Mesenchymal stem cell (in vitro differentiated cells and primary cell): ENCODE measurements around the gene PYGB.

Experiments used
- DNase-seq: peaks from one replicate; pipeline ENCODE4 v3.0.0-alpha.2; 2013
- H2AFZ ChIP-seq: one replicate; pipeline ENCODE4 v1.6.1; 2013; ENCODE audit warnings: low read depth, mild to moderate bottlenecking, control low read depth, inconsistent platforms, low read length, moderate library complexity
- H2AK5ac ChIP-seq: 2 replicates; pipeline ENCODE4 v1.6.1; 2013; ENCODE audit warnings: low read length, moderate library complexity, mild to moderate bottlenecking, inconsistent platforms; ENCODE audit not compliant: severe bottlenecking
- H2BK120ac ChIP-seq: one replicate; pipeline ENCODE4 v1.6.1; 2013; ENCODE audit warnings: low read depth, mild to moderate bottlenecking, inconsistent platforms, low read length, moderate library complexity
- H2BK12ac ChIP-seq, 2 experiments: one replicate each; pipeline ENCODE4 v1.6.1; 2013; ENCODE audit warnings: inconsistent platforms in 2 of 2, low read length in 2 of 2, mild to moderate bottlenecking in 2 of 2, moderate library complexity in 2 of 2, control low read depth in 1 of 2
- H2BK15ac ChIP-seq: one replicate; pipeline ENCODE4 v1.6.1; 2013; ENCODE audit warnings: mild to moderate bottlenecking, low read depth, inconsistent platforms; ENCODE audit not compliant: poor library complexity, severe bottlenecking
- H2BK5ac ChIP-seq: 2 replicates; pipeline ENCODE4 v1.6.1; 2013; ENCODE audit warnings: low read depth, mild to moderate bottlenecking, low read length, control low read depth, inconsistent platforms; ENCODE audit not compliant: poor library complexity, severe bottlenecking
- H3K14ac ChIP-seq, 2 experiments: one replicate each; pipeline ENCODE4 v1.6.1; 2013; ENCODE audit warnings: inconsistent platforms in 2 of 2, low read length in 2 of 2, control low read depth in 1 of 2, mild to moderate bottlenecking in 1 of 2, moderate library complexity in 1 of 2
- H3K18ac ChIP-seq, 2 experiments: one replicate each; pipeline ENCODE4 v1.6.1; 2013; ENCODE audit warnings: inconsistent platforms in 2 of 2, low read length in 2 of 2, control low read depth in 1 of 2, low read depth in 1 of 2, mild to moderate bottlenecking in 1 of 2
- H3K23ac ChIP-seq, 2 experiments: one replicate each; pipeline ENCODE4 v1.6.1; 2013; ENCODE audit warnings: inconsistent platforms in 2 of 2, low read length in 2 of 2, mild to moderate bottlenecking in 2 of 2, moderate library complexity in 2 of 2, control low read depth in 1 of 2
- H3K27ac ChIP-seq: 2 replicates; pipeline ENCODE4 v1.5.1; 2013; ENCODE audit warnings: mild to moderate bottlenecking, moderate library complexity, low read length, control low read depth, inconsistent platforms; ENCODE audit not compliant: poor library complexity, severe bottlenecking
- H3K27me3 ChIP-seq, 2 experiments: 2 replicates each; pipeline versions ENCODE4 v1.6.1 to v1.7.0; 2013; ENCODE audit warnings: low read length in 2 of 2, mild to moderate bottlenecking in 2 of 2, moderate library complexity in 2 of 2, control low read depth in 1 of 2, inconsistent platforms in 1 of 2; ENCODE audit not compliant: control insufficient read depth in 1 of 2, insufficient read depth in 1 of 2
- H3K36me3 ChIP-seq, 2 experiments: 2 replicates each; pipeline versions ENCODE4 v1.6.1 to v1.7.0; 2013; ENCODE audit warnings: low read length in 2 of 2, control low read depth in 1 of 2, inconsistent platforms in 1 of 2, low read depth in 1 of 2, mild to moderate bottlenecking in 1 of 2; ENCODE audit not compliant: insufficient read depth in 2 of 2, control insufficient read depth in 1 of 2
- H3K4ac ChIP-seq, 2 experiments: one replicate each; pipeline ENCODE4 v1.6.1; 2013; ENCODE audit warnings: inconsistent platforms in 2 of 2, low read length in 2 of 2, mild to moderate bottlenecking in 2 of 2, moderate library complexity in 2 of 2, control low read depth in 1 of 2, low read depth in 1 of 2
- H3K4me1 ChIP-seq: 2 replicates; pipeline ENCODE4 v1.6.1; 2013; ENCODE audit warnings: low read depth, low read length, control low read depth; ENCODE audit not compliant: control insufficient read depth, insufficient read depth
- H3K4me2 ChIP-seq: 2 replicates; pipeline ENCODE4 v1.6.1; 2013; ENCODE audit warnings: low read length, mild to moderate bottlenecking, inconsistent platforms; ENCODE audit not compliant: poor library complexity, severe bottlenecking
- H3K4me3 ChIP-seq, 2 experiments: 2 replicates each; pipeline versions ENCODE4 v1.5.1 to v1.7.0; 2013; ENCODE audit warnings: low read length in 2 of 2, mild to moderate bottlenecking in 2 of 2, control low read depth in 1 of 2, low read depth in 1 of 2; ENCODE audit not compliant: insufficient read depth in 1 of 2
- H3K79me1 ChIP-seq: replicated peaks from 2 replicates; pipeline ENCODE4 v1.6.1; 2013; ENCODE audit warnings: mild to moderate bottlenecking, control low read depth, low read length, inconsistent platforms; ENCODE audit not compliant: poor library complexity, severe bottlenecking
- H3K9ac ChIP-seq: 2 replicates; pipeline ENCODE4 v1.7.0; 2013; ENCODE audit warnings: mild to moderate bottlenecking, low read length, moderate library complexity
- H3K9me3 ChIP-seq: 2 replicates; pipeline ENCODE4 v1.7.0; 2013; ENCODE audit warnings: mild to moderate bottlenecking, low read length; ENCODE audit not compliant: control insufficient read depth
- H4K8ac ChIP-seq: one replicate; pipeline ENCODE4 v1.6.1; 2013; ENCODE audit warnings: inconsistent platforms, mild to moderate bottlenecking, low read length, moderate library complexity
- H4K91ac ChIP-seq: one replicate; pipeline ENCODE4 v1.6.1; 2013; ENCODE audit warnings: mild to moderate bottlenecking, low read length, inconsistent platforms
- WGBS: methylation state at CpG from one replicate; pipeline ENCODE4 v1.1.7; 2013; ENCODE audit warnings: mixed read lengths; 5-methylcytosine and 5-hydroxymethylcytosine counted together

PYGB gene

DNA sequence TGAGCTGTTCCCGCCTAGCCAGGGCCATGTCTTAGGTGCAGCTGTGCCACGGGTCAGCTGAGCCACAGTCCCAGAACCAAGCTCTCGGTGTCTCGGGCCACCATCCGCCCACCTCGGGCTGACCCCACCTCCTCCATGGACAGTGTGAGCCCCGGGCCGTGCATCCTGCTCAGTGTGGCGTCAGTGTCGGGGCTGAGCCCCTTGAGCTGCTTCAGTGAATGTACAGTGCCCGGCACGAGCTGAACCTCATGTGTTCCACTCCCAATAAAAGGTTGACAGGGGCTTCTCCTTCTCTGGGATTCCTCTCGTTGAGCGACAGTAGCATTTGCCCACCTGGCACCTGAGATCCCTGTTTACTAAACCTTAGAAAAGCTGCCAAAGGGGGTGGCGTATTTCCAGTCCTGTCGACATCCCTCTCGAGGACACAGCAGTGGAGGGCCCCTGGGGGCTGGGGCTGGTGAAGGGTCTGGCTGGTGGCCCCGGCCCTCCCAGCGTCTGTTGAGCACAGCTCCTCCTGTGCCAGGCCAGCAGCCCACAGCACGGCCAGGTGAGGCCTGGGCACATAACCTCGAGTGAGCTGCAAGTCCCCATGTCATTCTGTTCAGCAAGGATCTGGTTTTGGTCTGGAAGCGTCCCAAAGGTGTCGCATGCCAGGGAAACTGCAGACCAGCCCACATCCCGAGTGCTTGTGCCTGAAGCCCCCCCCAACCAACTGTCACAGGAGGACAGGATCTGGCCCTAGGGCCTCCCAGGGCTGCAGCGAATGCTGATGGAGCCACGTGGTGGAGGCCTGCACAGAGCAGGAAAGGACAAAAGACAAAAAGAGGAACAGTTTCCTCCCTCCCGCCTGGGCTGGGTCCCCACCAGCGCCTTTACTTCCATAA lies 21.2 kb upstream of the PYGB start:
- Histone ChIP-seq H3K18ac (peak overlapping the region; percentile 3 to 38), H3K36me3 (peaks cover 21 to 38% of the 10 kb centered on the region in 2 experiments), H3K27me3 (no peaks in the 10 kb centered on the region), H3K27ac (peak overlapping the region; percentile 35), H3K79me1 (peaks cover 17% of the 10 kb centered on the region), H3K23ac (peak overlapping the region in 1 of 2 experiments; percentile 87), H3K4me2 (no peak overlapping the region), H4K91ac (peak overlapping the region; percentile 81), H2BK120ac (no peak overlapping the region), H3K14ac (no peak overlapping the region), H2AFZ (no peak overlapping the region), H3K4ac (no peak overlapping the region), H3K9me3 (no peaks in the 10 kb centered on the region), H3K4me1 (peaks cover 51% of the 10 kb centered on the region), H2BK15ac (peak overlapping the region; percentile 66), H2AK5ac (peak overlapping the region; percentile 92), H2BK5ac (peak overlapping the region; percentile 11), H3K9ac (no peak overlapping the region), H2BK12ac (peak overlapping the region in 1 of 2 experiments; percentile 95), H3K4me3 (no peak overlapping the region), H4K8ac (peak overlapping the region; percentile 56)
- no peak for DNase-seq
- WGBS: 87% methylated on average over 28 of the region's 28 CpGs

DNA sequence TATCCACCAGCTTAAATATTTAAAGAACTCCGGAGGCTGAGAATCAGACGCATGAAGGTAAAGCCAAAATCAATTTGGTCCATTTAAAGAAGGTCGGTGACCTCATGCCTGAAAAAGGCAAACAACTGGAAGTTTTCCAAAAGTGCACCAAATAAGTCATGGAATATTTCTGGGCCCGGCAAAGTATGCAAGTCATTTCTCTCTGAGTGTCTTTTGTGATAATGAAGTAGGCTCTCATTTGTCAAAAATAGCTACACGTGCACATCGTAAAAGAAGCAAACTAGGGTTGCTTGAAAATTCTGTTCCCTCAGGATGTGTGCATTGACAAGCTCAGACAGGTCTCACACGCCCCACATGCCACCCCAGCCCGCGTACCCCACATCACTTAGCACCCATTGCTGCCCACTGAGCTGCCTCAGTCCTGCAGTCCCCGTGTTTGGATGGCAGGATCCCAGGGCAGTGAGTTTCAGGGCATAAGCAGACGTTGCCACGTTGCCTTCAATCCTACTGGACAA lies 20.5 kb upstream of the PYGB start:
- Histone ChIP-seq H2AFZ (no peak overlapping the region), H2BK120ac (no peak overlapping the region), H2BK5ac (peak overlapping the region; percentile 22), H3K4me3 (peak overlapping the region in 1 of 2 experiments; percentile 51), H3K36me3 (peaks cover 21 to 31% of the 10 kb centered on the region in 2 experiments), H3K18ac (peak overlapping the region; percentile 59 to 69), H3K27ac (peak overlapping the region; percentile 62), H2BK15ac (no peak overlapping the region), H2BK12ac (peak overlapping the region; percentile 50 to 85), H3K79me1 (peaks cover 17% of the 10 kb centered on the region), H3K23ac (no peak overlapping the region), H4K91ac (peak overlapping the region; percentile 89), H3K27me3 (no peaks in the 10 kb centered on the region), H2AK5ac (peak overlapping the region; percentile 71), H3K14ac (peak overlapping the region in 1 of 2 experiments; percentile 14), H3K4me1 (peaks cover 44% of the 10 kb centered on the region), H3K9me3 (no peaks in the 10 kb centered on the region), H3K4me2 (no peak overlapping the region), H3K9ac (peak overlapping the region; percentile 30), H3K4ac (no peak overlapping the region), H4K8ac (peak overlapping the region; percentile 69)
- DNase-seq: peak; percentile 71
- WGBS: 51% methylated on average over 12 of the region's 12 CpGs

- Histone ChIP-seq H3K4me3 (no peak overlapping the region), H2BK120ac (no peak overlapping the region), H3K14ac (no peak overlapping the region), H2AK5ac (no peak overlapping the region), H2BK5ac (no peak overlapping the region), H3K4me1 (peaks cover 30% of the 10 kb centered on the region), H3K27me3 (no peaks in the 10 kb centered on the region), H3K9me3 (no peaks in the 10 kb centered on the region), H3K4me2 (no peak overlapping the region), H3K18ac (no peak overlapping the region), H3K27ac (no peak overlapping the region), H4K91ac (peak overlapping the region; percentile 34), H2BK15ac (no peak overlapping the region), H3K79me1 (peaks cover 17% of the 10 kb centered on the region), H3K36me3 (peaks cover 16 to 24% of the 10 kb centered on the region in 2 experiments), H3K9ac (no peak overlapping the region), H3K23ac (no peak overlapping the region), H4K8ac (no peak overlapping the region), H3K4ac (no peak overlapping the region), H2BK12ac (no peak overlapping the region), H2AFZ (no peak overlapping the region)
- no peak for DNase-seq
- WGBS: 92% methylated on average over 23 of the region's 23 CpGs
These were observed 18.3 kb upstream of the PYGB start for GRCh38 chr20:25229486-25230165.
